Right atrium auricular region (tissue), 2 donors: ENCODE results near the gene CIDEC. TPM values are rescaled to one million over a fixed set of nuclear protein-coding genes. Genes with fewer than 3 reads are reported as not detected.
"Not testable (repeated sequence)": the region's sequence is repeated elsewhere in the genome, so short reads cannot be mapped to it uniquely, and the experiment has no call there.

Experiments used
- DNase-seq: peaks from one replicate; pipeline ENCODE4 v3.0.0-alpha.2; 2019; ENCODE audit warnings: low spot score
- H3K27ac ChIP-seq, 2 donors: fragments of 200-600 bp; sonication (generic); 1 replicate in 1 of 2; 2 replicates in 1 of 2; pipeline ENCODE4 v1.5.1; 2016 to 2019
- H3K27me3 ChIP-seq, 2 donors: fragments of 200-600 bp; sonication (generic); one replicate each; pipeline versions ENCODE4 v1.5.1 to v1.6.0; 2017 to 2019
- H3K36me3 ChIP-seq: fragments of 200-600 bp; sonication (generic); one replicate; pipeline ENCODE4 v1.5.1; 2016
- H3K4me1 ChIP-seq, 2 donors: fragments of 200-600 bp; sonication (generic); one replicate each; pipeline versions ENCODE4 v1.5.1 to v1.6.0; 2017 to 2019
- H3K4me3 ChIP-seq, 2 donors: fragments of 200-600 bp; sonication (generic); 1 replicate in 1 of 2; 2 replicates in 1 of 2; pipeline ENCODE4 v1.5.1; 2017 to 2019; ENCODE audit warnings: mild to moderate bottlenecking in 1 of 2, moderate library complexity in 1 of 2
- H3K9me3 ChIP-seq, 2 donors: fragments of 200-600 bp; sonication (generic); one replicate each; pipeline ENCODE4 v1.5.1; 2019
- total RNA-seq, 2 donors: library from RNA; depleted of rRNA; stranded (reverse); fragments of >200 nt; gene quantifications; one replicate each; pipeline ENCODE4 v1.1.0, GENCODE V29; 2016
- TF ChIP-seq, protein P1 (sequence below), 2 donors: fragments of 200-600 bp; sonication (generic); IDR thresholded peaks; one replicate each; pipeline ENCODE4 v1.5.1; 2019; ENCODE audit warnings: antibody characterized with exemption in 2 of 2

Gene CIDEC
- total RNA-seq, 2 donors from 2014 or later = 1.3 to 17.1 TPM

DNA sequence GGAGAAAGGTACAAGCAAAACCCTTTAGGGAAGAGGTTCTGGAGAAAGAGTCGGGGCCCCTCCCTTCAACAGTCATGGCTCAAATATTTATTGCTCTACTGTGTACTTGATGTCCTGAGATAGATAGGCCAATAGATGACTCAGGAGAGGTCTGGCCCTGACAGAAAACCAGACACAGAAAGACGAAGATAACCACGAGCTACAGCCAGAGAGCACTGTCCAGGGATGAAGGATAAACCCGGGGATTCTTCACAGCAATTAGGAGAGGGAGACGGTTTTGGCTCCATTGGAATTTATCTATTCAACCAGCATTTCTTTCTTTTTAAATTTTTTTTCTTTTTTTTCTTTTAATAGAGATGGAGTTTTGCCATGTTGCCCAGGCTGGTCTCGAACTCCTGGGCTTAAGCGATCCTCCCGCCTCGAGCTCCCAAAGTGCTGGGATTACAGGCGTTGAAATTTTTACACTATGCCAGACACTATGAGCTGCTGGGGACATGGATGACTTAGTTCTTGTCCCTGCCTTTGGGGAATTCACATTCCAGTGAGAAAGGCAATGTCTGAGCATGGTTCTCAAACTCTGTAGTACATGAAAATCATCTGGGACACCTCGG, 4.6 kb upstream of the CIDEC start:
- no peak overlapping the region for H3K27ac ChIP-seq
- H3K4me1 ChIP-seq = no peaks in the 10 kb centered on the region
- H3K27me3 ChIP-seq = no peaks in the 10 kb centered on the region
- no peak for DNase-seq
- H3K9me3 ChIP-seq = no peaks in the 10 kb centered on the region
- no peaks in the 10 kb centered on the region for H3K36me3 ChIP-seq
- no peak overlapping the region for H3K4me3 ChIP-seq
- TF ChIP-seq, protein P1, sequence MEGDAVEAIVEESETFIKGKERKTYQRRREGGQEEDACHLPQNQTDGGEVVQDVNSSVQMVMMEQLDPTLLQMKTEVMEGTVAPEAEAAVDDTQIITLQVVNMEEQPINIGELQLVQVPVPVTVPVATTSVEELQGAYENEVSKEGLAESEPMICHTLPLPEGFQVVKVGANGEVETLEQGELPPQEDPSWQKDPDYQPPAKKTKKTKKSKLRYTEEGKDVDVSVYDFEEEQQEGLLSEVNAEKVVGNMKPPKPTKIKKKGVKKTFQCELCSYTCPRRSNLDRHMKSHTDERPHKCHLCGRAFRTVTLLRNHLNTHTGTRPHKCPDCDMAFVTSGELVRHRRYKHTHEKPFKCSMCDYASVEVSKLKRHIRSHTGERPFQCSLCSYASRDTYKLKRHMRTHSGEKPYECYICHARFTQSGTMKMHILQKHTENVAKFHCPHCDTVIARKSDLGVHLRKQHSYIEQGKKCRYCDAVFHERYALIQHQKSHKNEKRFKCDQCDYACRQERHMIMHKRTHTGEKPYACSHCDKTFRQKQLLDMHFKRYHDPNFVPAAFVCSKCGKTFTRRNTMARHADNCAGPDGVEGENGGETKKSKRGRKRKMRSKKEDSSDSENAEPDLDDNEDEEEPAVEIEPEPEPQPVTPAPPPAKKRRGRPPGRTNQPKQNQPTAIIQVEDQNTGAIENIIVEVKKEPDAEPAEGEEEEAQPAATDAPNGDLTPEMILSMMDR (IDR thresholded peaks at IDR 0.05) = no peak

DNA sequence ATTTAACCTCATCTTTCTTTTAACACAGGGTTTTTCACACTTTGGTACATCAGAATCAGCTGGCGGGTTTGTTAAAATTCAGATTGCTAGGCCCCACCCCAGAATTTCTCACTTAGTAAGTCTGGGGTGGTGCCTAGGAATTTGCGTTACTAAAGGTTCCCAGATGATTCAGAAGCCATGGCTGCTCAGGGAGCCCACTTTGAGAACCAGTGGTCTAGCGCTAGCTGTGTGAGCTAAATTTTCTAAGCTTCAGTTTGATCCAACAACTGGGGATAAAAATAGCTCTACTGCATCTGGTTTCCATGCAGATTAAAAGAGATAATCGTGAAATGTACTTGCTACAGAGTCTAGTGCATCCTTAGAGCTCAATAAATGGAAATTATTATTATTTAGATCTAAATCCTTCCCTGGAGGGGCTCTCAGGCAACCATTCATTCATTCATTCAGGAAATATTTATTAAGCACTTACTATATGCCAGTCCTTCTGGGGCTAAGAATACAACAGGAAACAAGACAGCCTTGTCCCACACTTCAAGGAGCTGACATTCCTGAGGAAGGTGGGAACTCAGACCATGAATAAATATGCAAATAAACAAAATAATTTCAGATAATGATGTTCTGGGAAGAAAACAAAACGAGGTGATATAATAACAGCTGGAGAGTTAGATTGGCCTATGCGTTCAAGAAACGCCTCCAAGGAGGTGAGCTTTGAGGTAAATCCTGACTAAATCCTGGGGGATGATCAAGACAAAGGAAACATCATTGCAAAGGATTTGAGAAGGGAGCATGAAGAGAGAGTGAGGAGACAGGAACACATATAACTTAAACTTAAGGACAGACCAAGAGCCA, 3.9 kb upstream of the CIDEC start:
- H3K36me3 ChIP-seq = no peaks in the 10 kb centered on the region
- no peaks in the 10 kb centered on the region for H3K4me1 ChIP-seq
- no peaks in the 10 kb centered on the region for H3K9me3 ChIP-seq
- TF ChIP-seq, protein P1 (IDR thresholded peaks at IDR 0.05) = no peak
- H3K27ac ChIP-seq = no peak overlapping the region
- no peaks in the 10 kb centered on the region for H3K27me3 ChIP-seq
- H3K4me3 ChIP-seq = no peak overlapping the region
- DNase-seq = no peak

DNA sequence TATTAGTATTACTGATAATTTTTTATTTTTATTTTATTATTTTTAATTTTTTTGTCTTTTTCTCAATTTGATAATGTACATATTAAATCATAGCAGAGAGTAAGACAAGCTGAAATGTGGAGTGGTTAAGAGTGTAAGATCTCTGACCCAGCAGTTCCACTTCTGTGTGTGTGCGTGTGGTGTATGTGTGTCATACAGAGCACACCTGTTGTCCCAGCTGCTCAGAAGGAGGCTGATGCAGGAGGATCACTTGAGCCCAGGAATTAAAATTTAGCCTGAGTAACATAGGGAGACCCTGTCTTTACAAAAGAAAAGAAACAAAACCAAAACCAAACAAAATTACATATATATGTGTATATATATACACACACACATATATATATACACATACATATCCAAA, 1.4 kb upstream of the CIDEC start:
- H3K27ac ChIP-seq = no peak overlapping the region
- no peaks in the 10 kb centered on the region for H3K4me1 ChIP-seq
- no peak overlapping the region for H3K4me3 ChIP-seq
- no peak for DNase-seq
- no peaks in the 10 kb centered on the region for H3K27me3 ChIP-seq
- TF ChIP-seq, protein P1 (IDR thresholded peaks at IDR 0.05) = no peak
- no peaks in the 10 kb centered on the region for H3K9me3 ChIP-seq
- no peaks in the 10 kb centered on the region for H3K36me3 ChIP-seq

DNA sequence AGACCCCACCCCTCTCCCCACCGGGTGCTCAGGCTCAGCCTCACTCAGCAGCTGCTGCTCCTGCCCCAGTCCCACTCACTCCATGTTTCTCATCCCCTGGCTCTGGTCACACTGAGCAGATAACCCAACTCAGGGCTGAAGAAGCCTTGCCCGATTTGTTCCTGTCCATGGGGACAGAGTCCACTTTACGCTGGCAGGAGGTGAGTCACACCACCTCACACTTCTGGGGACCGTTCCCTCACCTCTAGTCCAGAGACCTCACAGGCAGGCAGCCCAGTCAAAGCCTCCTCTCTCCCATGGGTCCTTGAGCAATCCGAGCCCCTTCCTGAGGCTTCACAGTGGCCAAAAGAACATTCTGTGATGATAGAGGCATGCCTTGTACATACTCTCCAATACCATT, 1.4 kb downstream of the CIDEC start:
- no peaks in the 10 kb centered on the region for H3K9me3 ChIP-seq
- no peaks in the 10 kb centered on the region for H3K4me1 ChIP-seq
- no peak overlapping the region for H3K27ac ChIP-seq
- H3K27me3 ChIP-seq = no peaks in the 10 kb centered on the region
- H3K36me3 ChIP-seq = no peaks in the 10 kb centered on the region
- TF ChIP-seq, protein P1 (IDR thresholded peaks at IDR 0.05) = no peak
- no peak for DNase-seq
- H3K4me3 ChIP-seq = no peak overlapping the region

DNA sequence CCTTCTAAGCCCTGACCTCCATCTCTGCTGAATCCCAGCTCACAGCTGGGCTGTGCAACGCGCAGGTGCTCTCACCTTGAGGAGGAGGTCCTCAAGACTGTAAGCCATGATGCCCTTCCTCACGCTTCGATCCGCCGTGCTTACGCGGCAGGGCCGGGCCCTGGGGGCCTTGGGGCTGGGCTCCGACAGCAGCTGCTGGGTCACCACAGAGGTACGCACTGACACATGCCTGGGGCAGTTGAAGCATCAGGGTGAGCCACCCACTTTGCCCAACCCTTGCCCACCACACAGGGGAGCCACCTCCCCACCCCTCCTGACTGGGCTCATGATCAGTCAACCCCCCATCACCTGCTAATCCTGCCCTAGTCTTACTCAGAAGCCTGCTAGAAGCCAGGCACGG, 3.1 kb downstream of the CIDEC start:
- no peak for DNase-seq
- Histone ChIP-seq H3K36me3 (no peaks in the 10 kb centered on the region), H3K9me3 (no peaks in the 10 kb centered on the region), H3K4me3 (no peak overlapping the region), H3K4me1 (no peaks in the 10 kb centered on the region), H3K27ac (no peak overlapping the region), H3K27me3 (no peaks in the 10 kb centered on the region)
- TF ChIP-seq, protein P1 (IDR thresholded peaks at IDR 0.05) = no peak

DNA sequence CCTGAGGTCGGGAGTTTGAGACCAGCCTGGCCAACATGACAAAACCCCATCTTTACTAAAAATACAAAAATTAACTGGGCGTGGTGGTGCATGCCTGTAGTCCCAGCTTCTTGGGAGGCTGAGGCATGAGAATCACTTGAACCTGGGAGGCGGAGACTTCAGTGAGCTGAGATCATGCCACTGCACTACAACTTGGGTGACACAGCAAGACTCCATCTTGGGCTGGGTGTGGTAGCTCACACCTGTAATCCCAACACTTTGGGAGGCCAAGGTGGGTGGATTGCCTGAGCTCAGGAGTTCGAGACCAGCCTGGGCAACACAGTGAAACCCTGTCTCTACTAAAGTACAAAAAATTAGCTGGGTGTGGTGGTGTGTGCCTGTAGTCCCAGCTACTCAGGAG, 3.8 kb downstream of the CIDEC start:
- not testable (repeated sequence) for H3K27me3 ChIP-seq, H3K27ac ChIP-seq, H3K4me3 ChIP-seq, DNase-seq, H3K4me1 ChIP-seq, H3K9me3 ChIP-seq, H3K36me3 ChIP-seq
